Endodermal cell (in vitro differentiated cells): ENCODE results near the gene KIF26A. TPM values are rescaled to one million over a fixed set of nuclear protein-coding genes. Genes with fewer than 3 reads are reported as not detected.
A peak's percentile ranks its signal among the peaks of the same experiment; 100 is the strongest.

Experiments
- DNase-seq: peaks from one replicate; pipeline ENCODE4 v3.0.0-alpha.2; 2017
- H3K27ac ChIP-seq: 2 replicates; pipeline ENCODE4 v1.5.1; 2013; ENCODE audit warnings: mild to moderate bottlenecking, low read depth, low read length, moderate library complexity
- H3K27me3 ChIP-seq: 2 replicates; pipeline ENCODE4 v1.6.1; 2013; ENCODE audit warnings: mild to moderate bottlenecking, low read length, moderate library complexity; ENCODE audit not compliant: insufficient read depth, control insufficient read depth, poor library complexity, severe bottlenecking
- H3K36me3 ChIP-seq: 2 replicates; pipeline ENCODE4 v1.7.0; 2013; ENCODE audit warnings: mild to moderate bottlenecking, low read length, moderate library complexity; ENCODE audit not compliant: control insufficient read depth, insufficient read depth
- H3K4me1 ChIP-seq: one replicate; pipeline ENCODE4 v1.7.0; 2013; ENCODE audit warnings: low read length; ENCODE audit not compliant: control insufficient read depth, insufficient read depth
- H3K4me3 ChIP-seq: 2 replicates; pipeline ENCODE4 v1.5.1; 2013; ENCODE audit warnings: mild to moderate bottlenecking, low read length, moderate library complexity
- H3K9ac ChIP-seq: 2 replicates; pipeline ENCODE4 v1.6.1; 2013; ENCODE audit warnings: mild to moderate bottlenecking, low read length, moderate library complexity; ENCODE audit not compliant: poor library complexity, severe bottlenecking; ENCODE audit errors: extremely low read depth
- H3K9me3 ChIP-seq: 2 replicates; pipeline ENCODE4 v1.6.1; 2013; ENCODE audit warnings: mild to moderate bottlenecking, low read length, moderate library complexity; ENCODE audit not compliant: control insufficient read depth
- H3K27ac Mint-ChIP-seq: 2 replicates; pipeline ENCODE4 v1.8.0; 2020; ENCODE audit warnings: mixed read lengths
- H3K27me3 Mint-ChIP-seq: 2 replicates; pipeline ENCODE4 v1.8.0; 2021; ENCODE audit warnings: mild to moderate bottlenecking, mixed read lengths; ENCODE audit not compliant: insufficient read depth
- H3K36me3 Mint-ChIP-seq: 2 replicates; pipeline ENCODE4 v1.8.0; 2020; ENCODE audit warnings: low read depth, mixed read lengths
- H3K4me1 Mint-ChIP-seq: 2 replicates; pipeline ENCODE4 v1.8.0; 2020; ENCODE audit warnings: mixed read lengths
- H3K4me3 Mint-ChIP-seq: 2 replicates; pipeline ENCODE4 v1.8.0; 2020; ENCODE audit warnings: mild to moderate bottlenecking, moderate library complexity, mixed read lengths
- H3K9me3 Mint-ChIP-seq: 2 replicates; pipeline ENCODE4 v1.8.0; 2020; ENCODE audit warnings: mild to moderate bottlenecking, mixed read lengths
- CTCF ChIP-seq: fragments of 200-600 bp; sonication (generic); conservative IDR thresholded peaks from 2 replicates; pipeline ENCODE4 v1.5.0; 2021; ENCODE audit warnings: antibody characterized with exemption, mild to moderate bottlenecking
- WGBS, 2 experiments: methylation state at CpG; one replicate each; pipeline versions ENCODE4 v1.1.5 to v1.1.7; 2013; ENCODE audit warnings: missing lambda C conversion rate in 2 of 2, mixed read lengths in 1 of 2; ENCODE audit not compliant: insufficient coverage in 1 of 2, insufficient read length in 1 of 2; 5-methylcytosine and 5-hydroxymethylcytosine counted together
- total RNA-seq, 2 donors: library from RNA; stranded (reverse); fragmentation: NEBNext Ultra II Directional in 1 of 2; extraction: Animal tissue kit (Norgen Biotek cat#: 25700) in 1 of 2; gene quantifications; 2 replicates in 1 of 2; 3 replicates in 1 of 2; pipeline ENCODE4 v1.2.1, GENCODE V29; 2021

KIF26A gene
- total RNA-seq, 2 donors from 2014 or later: 36.7 to 54.8 TPM

GRCh38 chr14:104120281-104120741, 18.1 kb upstream of the KIF26A start:
- no peaks in the 10 kb centered on the region for H3K4me1 Mint-ChIP-seq
- H3K4me3 ChIP-seq: no peak overlapping the region
- H3K9ac ChIP-seq: no peak overlapping the region
- peaks cover 55% of the 10 kb centered on the region for H3K27me3 Mint-ChIP-seq
- peaks cover 67% of the 10 kb centered on the region for H3K27me3 ChIP-seq
- H3K27ac Mint-ChIP-seq: no peak overlapping the region
- no peaks in the 10 kb centered on the region for H3K4me1 ChIP-seq
- H3K4me3 Mint-ChIP-seq: no peak overlapping the region
- WGBS, 2 experiments: 89% methylated on average over 4 to 5 of the region's 5 CpGs
- peak; percentile 33 for DNase-seq
- no peak for TF ChIP-seq CTCF
- no peak overlapping the region for H3K27ac ChIP-seq
- no peaks in the 10 kb centered on the region for H3K36me3 Mint-ChIP-seq
- no peaks in the 10 kb centered on the region for H3K9me3 ChIP-seq
- no peaks in the 10 kb centered on the region for H3K36me3 ChIP-seq
- H3K9me3 Mint-ChIP-seq: peaks cover 17% of the 10 kb centered on the region

- no peak for DNase-seq
- Histone ChIP-seq H3K27me3 (peaks cover 58% of the 10 kb centered on the region), H3K27ac (no peak overlapping the region)
Observed at GRCh38 chr14:104121142-104121541, 17.2 kb upstream of the KIF26A start.

GRCh38 chr14:104123879-104124278, 14.5 kb upstream of the KIF26A start:
- Mint-ChIP-seq H3K36me3 (no peaks in the 10 kb centered on the region), H3K27me3 (peaks cover 28% of the 10 kb centered on the region), H3K9me3 (peaks cover 32% of the 10 kb centered on the region), H3K4me1 (no peaks in the 10 kb centered on the region), H3K27ac (no peak overlapping the region), H3K4me3 (no peak overlapping the region)
- Histone ChIP-seq H3K9ac (no peak overlapping the region), H3K4me3 (no peak overlapping the region), H3K4me1 (no peaks in the 10 kb centered on the region), H3K36me3 (no peaks in the 10 kb centered on the region), H3K27me3 (peaks cover 31% of the 10 kb centered on the region), H3K9me3 (no peaks in the 10 kb centered on the region), H3K27ac (no peak overlapping the region)
- no peak for TF ChIP-seq CTCF
- 80% methylated on average over 1 of the region's 1 CpG; no CpG with 5 or more reads in 1 of the 2 experiments for WGBS, 2 experiments
- DNase-seq: no peak

More at GRCh38 chr14:104121142-104121541, 17.2 kb upstream of the KIF26A start:
- Mint-ChIP-seq H3K4me1 (no peaks in the 10 kb centered on the region), H3K27ac (no peak overlapping the region), H3K9me3 (peaks cover 22% of the 10 kb centered on the region), H3K27me3 (peaks cover 47% of the 10 kb centered on the region), H3K36me3 (no peaks in the 10 kb centered on the region), H3K4me3 (no peak overlapping the region)
- no peak overlapping the region for H3K9ac ChIP-seq
- H3K36me3 ChIP-seq: no peaks in the 10 kb centered on the region
- H3K9me3 ChIP-seq: no peaks in the 10 kb centered on the region
- WGBS, 2 experiments: 82 to 85% methylated on average over 5 of the region's 5 CpGs
- H3K4me3 ChIP-seq: no peak overlapping the region
- no peaks in the 10 kb centered on the region for H3K4me1 ChIP-seq
- TF ChIP-seq CTCF: no peak
